ENCODE data around the gene PKNOX2.

GRCh38 chr11:125418396-125418795 is 253.8 kb downstream of the PKNOX2 start:
- TF ChIP-seq CTCF (IDR thresholded peaks at IDR 0.05) = no peak
- TF ChIP-seq POLR2A (IDR thresholded peaks at IDR 0.05) = no peak

Data from gastroesophageal sphincter (tissue), 3 donors.